Stimulated activated CD4-positive, alpha-beta T cell treated with anti-CD3 and anti-CD28 coated beads, Interleukin-2, amount 100 ng/mL, for 48 hours (primary cell): ENCODE data around the gene FCN2.

Source experiments
- DNase-seq, 2 donors: peaks; one replicate each; pipeline ENCODE4 v3.0.0-alpha.2; 2020

FCN2 gene

GRCh38 chr9:134880484-134881312, at the start of gene FCN2:
TSS of gene FCN2 (plus strand) at chr9:134880810. CDS start at chr9:134880822, 12 bp downstream.
- DNase-seq, result no peak

- DNase-seq, result no peak
Measured at GRCh38 chr9:134830926-134831720, 49.5 kb upstream of the FCN2 start.

- no peak for DNase-seq
Measured at GRCh38 chr9:134832471-134832870, 48.1 kb upstream of the FCN2 start.

- DNase-seq, result no peak
Measured at GRCh38 chr9:134833294-134833880, 47.2 kb upstream of the FCN2 start.

- DNase-seq, result no peak
Measured at GRCh38 chr9:134834217-134834956, 46.2 kb upstream of the FCN2 start.

- no peak for DNase-seq
Measured at GRCh38 chr9:134834957-134835419, 45.6 kb upstream of the FCN2 start.

GRCh38 chr9:134835448-134835847, 45.2 kb upstream of the FCN2 start:
- DNase-seq, result no peak

GRCh38 chr9:134835987-134836386, 44.6 kb upstream of the FCN2 start:
- no peak for DNase-seq

- no peak for DNase-seq
Measured at GRCh38 chr9:134836406-134836970, 44.1 kb upstream of the FCN2 start.

- DNase-seq, result no peak
Measured at GRCh38 chr9:134837529-134837928, 43.1 kb upstream of the FCN2 start.

GRCh38 chr9:134838651-134839454, 41.8 kb upstream of the FCN2 start:
- DNase-seq, result no peak

- no peak for DNase-seq
Measured at GRCh38 chr9:134839455-134840125, 41.0 kb upstream of the FCN2 start.

- no peak for DNase-seq
Measured at GRCh38 chr9:134840511-134840910, 40.1 kb upstream of the FCN2 start.

- no peak for DNase-seq
Measured at GRCh38 chr9:134841180-134841904, 39.3 kb upstream of the FCN2 start.

- DNase-seq, result no peak
Measured at GRCh38 chr9:134842321-134842720, 38.3 kb upstream of the FCN2 start.

GRCh38 chr9:134843740-134844139, 36.9 kb upstream of the FCN2 start:
- no peak for DNase-seq

- DNase-seq, result no peak
Measured at GRCh38 chr9:134844821-134845220, 35.8 kb upstream of the FCN2 start.

GRCh38 chr9:134846187-134846586, 34.4 kb upstream of the FCN2 start:
- DNase-seq, result no peak

GRCh38 chr9:134846699-134847098, 33.9 kb upstream of the FCN2 start:
- no peak for DNase-seq

- no peak for DNase-seq
Measured at GRCh38 chr9:134847138-134847537, 33.5 kb upstream of the FCN2 start.
